Muscle of leg (tissue), 11 donors: ENCODE measurements around the gene KCNH2. TPM values are rescaled to one million over a fixed set of nuclear protein-coding genes. Genes with fewer than 3 reads are reported as not detected.
A peak's percentile ranks its signal among the peaks of the same experiment; 100 is the strongest.

Experiments
- DNase-seq: peaks from one replicate; pipeline ENCODE4 v3.0.0; 2013
- H3K27ac ChIP-seq: one replicate; pipeline ENCODE4 v1.5.1; 2013; ENCODE audit warnings: mild to moderate bottlenecking, low read length, control low read depth
- H3K27me3 ChIP-seq: one replicate; pipeline ENCODE4 v1.6.1; 2013; ENCODE audit warnings: low read length; ENCODE audit not compliant: control insufficient read depth, insufficient read depth
- H3K36me3 ChIP-seq: one replicate; pipeline ENCODE4 v1.6.1; 2013; ENCODE audit warnings: low read length; ENCODE audit not compliant: control insufficient read depth, insufficient read depth
- H3K4me1 ChIP-seq: one replicate; pipeline ENCODE4 v1.6.1; 2013; ENCODE audit warnings: low read length; ENCODE audit not compliant: control insufficient read depth, insufficient read depth
- H3K4me3 ChIP-seq: one replicate; pipeline ENCODE4 v1.5.1; 2013; ENCODE audit warnings: low read length, control low read depth
- H3K9me3 ChIP-seq: replicated peaks from 2 replicates; pipeline ENCODE4 v1.6.1; 2013; ENCODE audit warnings: low read depth, low read length; ENCODE audit not compliant: control insufficient read depth
- WGBS: methylation state at CpG from one replicate; pipeline ENCODE4 v1.1.5; 2013; ENCODE audit warnings: missing lambda C conversion rate; ENCODE audit not compliant: insufficient coverage; 5-methylcytosine and 5-hydroxymethylcytosine counted together
- polyA plus RNA-seq, 8 donors: library from polyadenylated mRNA; unstranded; fragments of 120-200 nt; gene quantifications; one replicate each; pipeline versions ENCODE4 v1.2.1 to v1.2.3, GENCODE V29; 2013; ENCODE audit warnings: inconsistent platforms in 1 of 8, low replicate concordance in 1 of 8; ENCODE audit not compliant: insufficient read length in 8 of 8, insufficient read depth in 1 of 8
- total RNA-seq: library from RNA; stranded (reverse); fragments of 120-200 nt; gene quantifications from one replicate; pipeline ENCODE4 v1.2.4, GENCODE V29; 2013

Gene KCNH2
- total and polyA plus RNA-seq, 9 donors: 9.7 to 26.9 (median 19.6) TPM

GRCh38 chr7:150996376-150997074, 18.4 kb upstream of the KCNH2 start:
- H3K9me3 ChIP-seq: no peaks in the 10 kb centered on the region
- H3K4me3 ChIP-seq: no peak overlapping the region
- 19% methylated on average over 27 of the region's 31 CpGs for WGBS
- no peak overlapping the region for H3K27ac ChIP-seq
- DNase-seq: no peak
- peaks cover 16% of the 10 kb centered on the region for H3K4me1 ChIP-seq
- H3K36me3 ChIP-seq: no peaks in the 10 kb centered on the region
- no peaks in the 10 kb centered on the region for H3K27me3 ChIP-seq

DNA sequence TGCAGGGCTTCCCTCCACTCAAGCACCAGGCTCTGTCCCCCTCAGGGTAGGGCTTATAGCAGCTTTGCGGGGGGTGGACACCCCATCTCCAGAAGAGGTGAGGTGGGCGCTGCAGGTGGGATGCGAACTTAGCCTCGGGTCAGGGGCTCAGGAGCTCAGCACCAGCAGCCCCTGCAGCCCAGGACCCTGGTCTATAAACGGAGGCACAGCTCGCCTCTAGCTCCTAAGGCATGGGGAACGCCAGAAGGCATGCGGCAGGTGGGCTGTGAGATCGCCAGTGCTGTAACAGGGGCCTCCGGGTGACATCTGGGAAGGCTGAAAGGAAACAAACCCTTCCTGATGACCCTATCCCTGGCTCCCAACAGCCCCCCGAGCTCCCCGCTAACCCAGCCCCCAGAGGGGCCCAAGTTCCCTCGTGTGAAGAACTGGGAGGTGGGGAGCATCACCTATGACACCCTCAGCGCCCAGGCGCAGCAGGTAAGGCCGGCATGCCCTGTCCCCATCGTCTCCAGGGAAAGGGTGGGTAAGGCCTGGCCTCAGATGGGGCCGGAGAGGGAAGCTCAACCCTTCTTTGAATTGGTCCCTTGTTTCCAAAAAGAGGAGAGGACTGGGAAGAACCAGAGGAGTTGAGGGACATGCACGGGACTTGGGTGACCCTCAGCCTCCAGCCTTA, 16.9 kb upstream of the KCNH2 start:
- Histone ChIP-seq H3K27me3 (no peaks in the 10 kb centered on the region), H3K9me3 (no peaks in the 10 kb centered on the region), H3K4me3 (peak overlapping the region; percentile 6), H3K36me3 (no peaks in the 10 kb centered on the region), H3K4me1 (peaks cover 16% of the 10 kb centered on the region), H3K27ac (no peak overlapping the region)
- DNase-seq: no peak
- WGBS: 54% methylated on average over 10 of the region's 19 CpGs

- peaks cover 16% of the 10 kb centered on the region for H3K4me1 ChIP-seq
- DNase-seq: no peak
- no peaks in the 10 kb centered on the region for H3K27me3 ChIP-seq
- no peaks in the 10 kb centered on the region for H3K36me3 ChIP-seq
- peak overlapping the region; percentile 6 for H3K4me3 ChIP-seq
- no peak overlapping the region for H3K27ac ChIP-seq
- no peaks in the 10 kb centered on the region for H3K9me3 ChIP-seq
- 69% methylated on average over 2 of the region's 15 CpGs for WGBS
These were observed 16.2 kb upstream of the KCNH2 start for GRCh38 chr7:150994141-150994837.

- H3K4me1 ChIP-seq: peaks cover 22% of the 10 kb centered on the region
- peak overlapping the region; percentile 72 for H3K27ac ChIP-seq
- H3K4me3 ChIP-seq: peak overlapping the region; percentile 6
- 91% methylated on average over 4 of the region's 14 CpGs for WGBS
- H3K27me3 ChIP-seq: peaks cover 2% of the 10 kb centered on the region
- no peaks in the 10 kb centered on the region for H3K9me3 ChIP-seq
- no peak for DNase-seq
- H3K36me3 ChIP-seq: no peaks in the 10 kb centered on the region
These were observed 15.4 kb upstream of the KCNH2 start for GRCh38 chr7:150993511-150993910.

DNA sequence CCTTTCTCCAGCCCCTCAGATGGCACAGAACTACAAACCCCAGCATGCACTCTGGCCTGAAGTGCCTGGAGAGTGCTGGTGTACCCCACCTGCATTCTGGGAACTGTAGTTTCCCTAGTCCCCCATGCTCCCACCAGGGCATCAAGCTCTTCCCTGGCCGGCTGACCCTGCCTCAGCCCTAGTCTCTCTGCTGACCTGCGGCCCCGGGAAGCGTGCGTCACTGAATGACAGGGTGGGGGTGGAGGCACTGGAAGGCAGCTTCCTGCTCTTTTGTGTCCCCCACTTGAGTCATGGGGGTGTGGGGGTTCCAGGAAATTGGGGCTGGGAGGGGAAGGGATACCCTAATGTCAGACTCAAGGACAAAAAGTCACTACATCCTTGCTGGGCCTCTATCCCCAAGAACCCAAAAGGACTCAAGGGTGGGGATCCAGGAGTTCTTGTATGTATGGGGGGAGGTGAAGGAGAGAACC, 14.7 kb upstream of the KCNH2 start:
- H3K27me3 ChIP-seq: peaks cover 2% of the 10 kb centered on the region
- no peaks in the 10 kb centered on the region for H3K36me3 ChIP-seq
- no peak overlapping the region for H3K4me3 ChIP-seq
- no peak for DNase-seq
- peak overlapping the region; percentile 72 for H3K27ac ChIP-seq
- peaks cover 26% of the 10 kb centered on the region for H3K4me1 ChIP-seq
- no peaks in the 10 kb centered on the region for H3K9me3 ChIP-seq
- no CpG with 5 or more reads among the region's 5 CpGs for WGBS

GRCh38 chr7:150992051-150992640, 14.0 kb upstream of the KCNH2 start:
- WGBS: 81% methylated on average over 6 of the region's 6 CpGs
- H3K27ac ChIP-seq: no peak overlapping the region

GRCh38 chr7:150990416-150991186, 12.5 kb upstream of the KCNH2 start, which contains the start of gene NOS3:
Gene NOS3, plus strand, starts transcription at chr7:150991017. Its CDS starts 2,787 bp downstream, at chr7:150993804.
- Histone ChIP-seq H3K9me3 (no peaks in the 10 kb centered on the region), H3K36me3 (no peaks in the 10 kb centered on the region), H3K27ac (no peak within 1 kb of the TSS), H3K4me3 (no peak within 1 kb of the TSS), H3K27me3 (peaks cover 8% of the 10 kb centered on the region), H3K4me1 (peaks cover 25% of the 10 kb centered on the region)
- 93% methylated on average over 6 of the region's 12 CpGs for WGBS
- DNase-seq: no peak

More at GRCh38 chr7:150992051-150992640, 14.0 kb upstream of the KCNH2 start:
- no peaks in the 10 kb centered on the region for H3K9me3 ChIP-seq
- H3K4me1 ChIP-seq: peaks cover 26% of the 10 kb centered on the region
- H3K27me3 ChIP-seq: peaks cover 6% of the 10 kb centered on the region
- H3K4me3 ChIP-seq: no peak overlapping the region
- DNase-seq: no peak
- no peaks in the 10 kb centered on the region for H3K36me3 ChIP-seq

GRCh38 chr7:150989456-150989855, 11.3 kb upstream of the KCNH2 start:
- no peak for DNase-seq
- WGBS: 51% methylated on average over 7 of the region's 7 CpGs
- peaks cover 17% of the 10 kb centered on the region for H3K4me1 ChIP-seq
- H3K4me3 ChIP-seq: no peak overlapping the region
- H3K27ac ChIP-seq: peak overlapping the region; percentile 73
- H3K9me3 ChIP-seq: no peaks in the 10 kb centered on the region
- H3K27me3 ChIP-seq: peaks cover 11% of the 10 kb centered on the region
- no peaks in the 10 kb centered on the region for H3K36me3 ChIP-seq
